ENCODE measurements around the gene CBFA2T3. TPM values are rescaled to one million over a fixed set of nuclear protein-coding genes. Genes with fewer than 3 reads are reported as not detected.

CBFA2T3 gene
- total RNA-seq, 1 donor from 2014 or later = not detected

GRCh38 chr16:88982286-88983084 lies 5.5 kb upstream of the CBFA2T3 start:
- no peak for DNase-seq (ENCODE audit: extremely low spot score, unreplicated experiment)
- Mint-ChIP-seq H3K27ac (ENCODE audit: unreplicated experiment) (no peak overlapping the region), H3K9me3 (ENCODE audit: unreplicated experiment) (no peaks in the 10 kb centered on the region), H3K36me3 (ENCODE audit: unreplicated experiment) (no peaks in the 10 kb centered on the region), H3K4me3 (ENCODE audit: unreplicated experiment) (no peak overlapping the region), H3K27me3 (ENCODE audit: unreplicated experiment) (peaks cover 3% of the 10 kb centered on the region), H3K4me1 (ENCODE audit: unreplicated experiment) (no peaks in the 10 kb centered on the region)
- no peak for TF ChIP-seq CTCF (IDR thresholded peaks at IDR 0.05)

- no peak overlapping the region for H3K4me3 Mint-ChIP-seq (ENCODE audit: unreplicated experiment)
- H3K4me1 Mint-ChIP-seq (ENCODE audit: unreplicated experiment) = no peaks in the 10 kb centered on the region
- TF ChIP-seq CTCF (IDR thresholded peaks at IDR 0.05) = no peak
- no peak for DNase-seq (ENCODE audit: extremely low spot score, unreplicated experiment)
- no peaks in the 10 kb centered on the region for H3K36me3 Mint-ChIP-seq (ENCODE audit: unreplicated experiment)
- H3K9me3 Mint-ChIP-seq (ENCODE audit: unreplicated experiment) = no peaks in the 10 kb centered on the region
- peaks cover 4% of the 10 kb centered on the region for H3K27me3 Mint-ChIP-seq (ENCODE audit: unreplicated experiment)
- H3K27ac Mint-ChIP-seq (ENCODE audit: unreplicated experiment) = no peak overlapping the region
Measured at GRCh38 chr16:88979353-88980015, 2.5 kb upstream of the CBFA2T3 start.

GRCh38 chr16:88978608-88979346 lies 1.8 kb upstream of the CBFA2T3 start:
- peaks cover 10% of the 10 kb centered on the region for H3K27me3 Mint-ChIP-seq (ENCODE audit: unreplicated experiment)
- H3K4me3 Mint-ChIP-seq (ENCODE audit: unreplicated experiment) = no peak overlapping the region
- no peaks in the 10 kb centered on the region for H3K36me3 Mint-ChIP-seq (ENCODE audit: unreplicated experiment)

GRCh38 chr16:88977812-88978607 lies 1.0 kb upstream of the CBFA2T3 start:
- Mint-ChIP-seq H3K9me3 (ENCODE audit: unreplicated experiment) (no peaks in the 10 kb centered on the region), H3K27ac (ENCODE audit: unreplicated experiment) (no peak overlapping the region), H3K4me1 (ENCODE audit: unreplicated experiment) (no peaks in the 10 kb centered on the region), H3K27me3 (ENCODE audit: unreplicated experiment) (peaks cover 11% of the 10 kb centered on the region), H3K4me3 (ENCODE audit: unreplicated experiment) (no peak overlapping the region), H3K36me3 (ENCODE audit: unreplicated experiment) (no peaks in the 10 kb centered on the region)
- no peak for TF ChIP-seq CTCF (IDR thresholded peaks at IDR 0.05)
- DNase-seq (ENCODE audit: extremely low spot score, unreplicated experiment) = no peak

More at GRCh38 chr16:88978608-88979346, 1.8 kb upstream of the CBFA2T3 start:
- Mint-ChIP-seq H3K4me1 (ENCODE audit: unreplicated experiment) (no peaks in the 10 kb centered on the region), H3K9me3 (ENCODE audit: unreplicated experiment) (no peaks in the 10 kb centered on the region), H3K27ac (ENCODE audit: unreplicated experiment) (no peak overlapping the region)
- DNase-seq (ENCODE audit: extremely low spot score, unreplicated experiment) = no peak
- no peak for TF ChIP-seq CTCF (IDR thresholded peaks at IDR 0.05)
